ENCODE results near the gene PANX1. TPM values are rescaled to one million over a fixed set of nuclear protein-coding genes. Genes with fewer than 3 reads are reported as not detected.

The PANX1 gene
- total RNA-seq, 1 experiment from 2014 or later, result 37.5 TPM

GRCh38 chr11:94145916-94146315 is 17.3 kb downstream of the PANX1 start:
- H3K27me3 ChIP-seq (ENCODE audit: insufficient read depth, low read length), result no peaks in the 10 kb centered on the region
- H3K56ac ChIP-seq (ENCODE audit: insufficient read length, low read depth, low read length), result no peak overlapping the region
- no peak overlapping the region for H2AK5ac ChIP-seq (ENCODE audit: insufficient read length, low read length)
- no peak overlapping the region for H4K91ac ChIP-seq (ENCODE audit: insufficient read length, low read depth, low read length)
- H3K4me1 Mint-ChIP-seq, result peaks cover 73 to 78% of the 10 kb centered on the region in 2 experiments
- no peaks in the 10 kb centered on the region for H3K27me3 Mint-ChIP-seq (ENCODE audit: low read depth)
- no peak overlapping the region for H2BK15ac ChIP-seq (ENCODE audit: low read depth, low read length)
- H3T11ph ChIP-seq (ENCODE audit: low read length), result no peak overlapping the region
- H3K9ac ChIP-seq (ENCODE audit: extremely low read depth, insufficient read length, low read length), result no peak overlapping the region
- H2AFZ ChIP-seq (ENCODE audit: low read length), result no peak overlapping the region
- H3K23me2 ChIP-seq (ENCODE audit: insufficient read length, low read depth, low read length, poor library complexity, severe bottlenecking), result no peaks in the 10 kb centered on the region
- no peak overlapping the region for H3K4me2 ChIP-seq (ENCODE audit: insufficient read depth, insufficient read length, low read length)
- no peak overlapping the region for H3K18ac ChIP-seq (ENCODE audit: insufficient read length, low read depth, low read length)
- no peaks in the 10 kb centered on the region for H4K20me1 ChIP-seq (ENCODE audit: control insufficient read depth, insufficient read depth, insufficient read length)
- H3K27ac ChIP-seq (ENCODE audit: insufficient read length, low read depth, low read length), result no peak overlapping the region
- DNase-seq, result no peak
- H3K4me3 Mint-ChIP-seq, result no peak overlapping the region
- TF ChIP-seq CTCF (conservative IDR thresholded peaks at IDR 0.05), result no peak
- WGBS (ENCODE audit: extremely low coverage, insufficient read length, low lambda C conversion rate), result no CpG with 5 or more reads among the region's 4 CpGs
- no peaks in the 10 kb centered on the region for H3K9me3 Mint-ChIP-seq
- peaks cover 12% of the 10 kb centered on the region; the same call in 1 of the 2 replicates for H3K4me1 ChIP-seq (ENCODE audit: insufficient read depth, low read length)
- H3K79me1 ChIP-seq (ENCODE audit: insufficient read depth, low read depth, low read length, poor library complexity, severe bottlenecking), result peaks cover 8% of the 10 kb centered on the region
- H3K23ac ChIP-seq (ENCODE audit: insufficient read length, low read depth, low read length), result no peak overlapping the region
- H3K36me3 Mint-ChIP-seq (ENCODE audit: insufficient read depth in 1 of 3, low read depth in 3 of 3), result peaks cover 4 to 7% (median 4%) of the 10 kb centered on the region in 3 experiments; a peak in 5 of 7 replicates
- no peaks in the 10 kb centered on the region for H3K9me3 ChIP-seq (ENCODE audit: control insufficient read depth, low read depth, low read length)
- H4K5ac ChIP-seq (ENCODE audit: insufficient read length, low read depth, low read length), result no peak overlapping the region
- H3K4ac ChIP-seq (ENCODE audit: low read depth, low read length), result no peak overlapping the region
- no peak overlapping the region for H2BK120ac ChIP-seq (ENCODE audit: low read depth, low read length, poor library complexity, severe bottlenecking)
- H2BK20ac ChIP-seq (ENCODE audit: low read depth, low read length, poor library complexity, severe bottlenecking), result no peak overlapping the region
- no peak overlapping the region for H2BK12ac ChIP-seq (ENCODE audit: insufficient read length, low read depth, low read length)
- no peak overlapping the region for H2BK5ac ChIP-seq (ENCODE audit: insufficient read length, low read length)
- no peak overlapping the region for H3K27ac Mint-ChIP-seq
- peaks cover 61% of the 10 kb centered on the region for H3K79me2 ChIP-seq (ENCODE audit: insufficient read depth, low read length)
- H3K14ac ChIP-seq (ENCODE audit: insufficient read depth, low read length), result no peak overlapping the region
- no peak overlapping the region for H4K8ac ChIP-seq (replicated peaks; ENCODE audit: insufficient read length, low read depth, low read length)

Data from H9 (cell line).